IMR-90 (cell line): ENCODE measurements around the gene RP2.

Source experiments
- BHLHE40 ChIP-seq: fragments of 150-350 bp; IDR thresholded peaks from 2 replicates; pipeline ENCODE4 v1.6.1; 2016; ENCODE audit warnings: mild to moderate bottlenecking, low read depth, low read length
- CEBPB ChIP-seq: IDR thresholded peaks from 2 replicates; pipeline ENCODE4 v1.6.1; 2012; ENCODE audit warnings: low read depth, low read length, improper control_type of control experiment
- MAFK ChIP-seq: IDR thresholded peaks from 2 replicates; pipeline ENCODE4 v1.6.1; 2012; ENCODE audit warnings: low read depth, low read length, improper control_type of control experiment
- MXI1 ChIP-seq: IDR thresholded peaks from 2 replicates; pipeline ENCODE4 v1.6.1; 2012; ENCODE audit warnings: low read depth, mild to moderate bottlenecking, low read length, moderate library complexity, borderline replicate concordance
- POLR2A ChIP-seq: IDR thresholded peaks from 2 replicates; pipeline ENCODE4 v1.6.1; 2012; ENCODE audit warnings: mild to moderate bottlenecking, low read depth, low read length
- RAD21 ChIP-seq: IDR thresholded peaks from 2 replicates; pipeline ENCODE4 v1.6.1; 2012; ENCODE audit warnings: low read length, improper control_type of control experiment
- RFX5 ChIP-seq: IDR thresholded peaks from 2 replicates; pipeline ENCODE4 v1.8.0; 2012; ENCODE audit warnings: low read depth, mild to moderate bottlenecking, low read length, moderate library complexity
- TF ChIP-seq, protein P1 (sequence below): fragments of 150-350 bp; IDR thresholded peaks from 2 replicates; pipeline ENCODE4 v1.6.1; 2017; ENCODE audit warnings: mild to moderate bottlenecking, antibody characterized with exemption, low read length, low read depth
- TF ChIP-seq, protein P2 (sequence below): conservative IDR thresholded peaks from 2 replicates; pipeline ENCODE4 v1.5.1; 2012; ENCODE audit warnings: mild to moderate bottlenecking, low read depth, low read length, improper control_type of control experiment

DNA sequence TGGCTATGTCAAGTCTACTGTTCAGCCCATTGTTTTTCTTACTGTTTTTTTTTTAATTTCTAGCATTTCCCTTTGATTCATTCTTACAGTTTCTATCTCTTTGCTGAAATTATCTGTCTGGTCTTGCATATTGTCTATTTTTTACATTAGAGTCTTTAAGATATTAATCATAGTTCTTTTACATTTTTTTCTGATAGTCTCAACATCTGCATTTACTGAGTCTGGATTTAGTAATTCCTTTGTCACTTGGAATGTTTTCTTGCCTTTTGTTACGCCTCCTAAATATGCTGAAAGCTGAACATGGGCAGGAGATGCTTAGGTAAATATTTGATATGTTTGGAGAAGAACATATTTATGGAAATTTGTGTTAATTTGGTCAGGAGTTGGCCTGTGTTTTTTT is 85.8 kb downstream of the RP2 start:
- TF ChIP-seq, protein P1, sequence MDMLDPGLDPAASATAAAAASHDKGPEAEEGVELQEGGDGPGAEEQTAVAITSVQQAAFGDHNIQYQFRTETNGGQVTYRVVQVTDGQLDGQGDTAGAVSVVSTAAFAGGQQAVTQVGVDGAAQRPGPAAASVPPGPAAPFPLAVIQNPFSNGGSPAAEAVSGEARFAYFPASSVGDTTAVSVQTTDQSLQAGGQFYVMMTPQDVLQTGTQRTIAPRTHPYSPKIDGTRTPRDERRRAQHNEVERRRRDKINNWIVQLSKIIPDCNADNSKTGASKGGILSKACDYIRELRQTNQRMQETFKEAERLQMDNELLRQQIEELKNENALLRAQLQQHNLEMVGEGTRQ: no peak
- TF ChIP-seq POLR2A (no peak), RAD21 (no peak), CEBPB (no peak), MAFK (no peak), MXI1 (no peak), BHLHE40 (no peak), RFX5 (no peak)
- TF ChIP-seq, protein P2, sequence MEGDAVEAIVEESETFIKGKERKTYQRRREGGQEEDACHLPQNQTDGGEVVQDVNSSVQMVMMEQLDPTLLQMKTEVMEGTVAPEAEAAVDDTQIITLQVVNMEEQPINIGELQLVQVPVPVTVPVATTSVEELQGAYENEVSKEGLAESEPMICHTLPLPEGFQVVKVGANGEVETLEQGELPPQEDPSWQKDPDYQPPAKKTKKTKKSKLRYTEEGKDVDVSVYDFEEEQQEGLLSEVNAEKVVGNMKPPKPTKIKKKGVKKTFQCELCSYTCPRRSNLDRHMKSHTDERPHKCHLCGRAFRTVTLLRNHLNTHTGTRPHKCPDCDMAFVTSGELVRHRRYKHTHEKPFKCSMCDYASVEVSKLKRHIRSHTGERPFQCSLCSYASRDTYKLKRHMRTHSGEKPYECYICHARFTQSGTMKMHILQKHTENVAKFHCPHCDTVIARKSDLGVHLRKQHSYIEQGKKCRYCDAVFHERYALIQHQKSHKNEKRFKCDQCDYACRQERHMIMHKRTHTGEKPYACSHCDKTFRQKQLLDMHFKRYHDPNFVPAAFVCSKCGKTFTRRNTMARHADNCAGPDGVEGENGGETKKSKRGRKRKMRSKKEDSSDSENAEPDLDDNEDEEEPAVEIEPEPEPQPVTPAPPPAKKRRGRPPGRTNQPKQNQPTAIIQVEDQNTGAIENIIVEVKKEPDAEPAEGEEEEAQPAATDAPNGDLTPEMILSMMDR: no peak
